ENCODE data around the gene CELSR1. TPM values are rescaled to one million over a fixed set of nuclear protein-coding genes. Genes with fewer than 3 reads are reported as not detected.
"Not testable (repeated sequence)": the region's sequence is repeated elsewhere in the genome, so short reads cannot be mapped to it uniquely, and the experiment has no call there.

CELSR1 gene
- total and polyA plus RNA-seq, 7 experiments from 2014 or later, result 0.36 to 4.7 (median 0.97) TPM

DNA sequence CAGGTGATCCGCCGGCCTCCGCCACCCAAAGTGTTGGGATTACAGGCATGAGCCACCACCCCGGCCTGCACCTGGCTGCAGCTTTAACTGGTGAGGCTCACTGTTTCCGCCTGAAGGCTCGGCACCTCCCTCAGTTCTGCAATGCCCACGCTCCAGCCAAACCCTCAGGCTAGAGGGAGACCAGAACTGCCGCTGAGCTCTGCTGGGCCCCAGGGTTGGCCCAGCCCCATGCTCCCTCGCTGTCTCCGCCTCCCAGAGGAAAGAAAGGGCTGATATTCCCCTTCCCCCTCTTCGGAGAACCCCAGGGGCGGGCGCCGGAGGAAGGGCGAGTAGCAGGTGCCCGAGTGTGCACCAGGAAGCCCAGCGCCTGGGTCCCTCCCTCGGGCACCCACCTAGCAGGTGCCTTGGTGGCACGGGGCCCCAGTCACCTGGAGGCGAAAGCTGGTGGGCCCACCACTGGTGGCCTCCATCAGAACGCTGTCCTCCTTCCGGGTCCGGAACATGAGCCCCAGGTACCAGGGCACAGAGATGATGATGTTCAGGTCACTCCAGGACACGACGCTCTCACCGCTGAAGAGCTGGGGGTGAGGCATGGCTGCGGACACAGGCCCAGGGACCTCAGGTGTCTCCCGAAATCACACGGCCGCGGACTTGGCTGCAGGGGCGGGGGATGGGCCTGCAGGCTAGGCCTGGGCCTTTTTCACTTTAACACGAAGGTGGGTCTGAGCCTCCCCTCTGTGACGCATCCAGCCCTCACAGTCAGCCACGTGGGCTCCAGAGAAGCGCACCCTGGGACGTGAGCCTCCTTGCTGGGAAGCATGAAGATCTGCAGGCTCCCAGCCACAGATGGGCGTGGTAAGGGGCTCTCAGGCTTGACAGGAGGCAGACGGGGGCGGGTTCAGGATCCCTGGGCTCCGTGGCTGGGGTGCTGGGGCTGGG is 128.6 kb downstream of the CELSR1 start:
- Mint-ChIP-seq H3K27me3 (no peaks in the 10 kb centered on the region), H3K27ac (no peak overlapping the region), H3K4me1 (peaks cover 0 to 4% (median 0%) of the 10 kb centered on the region in 7 donors), H3K4me3 (no peak overlapping the region), H3K9me3 (peaks cover 0 to 1% (median 0%) of the 10 kb centered on the region in 11 donors), H3K36me3 (no peaks in the 10 kb centered on the region)
- no peaks in the 10 kb centered on the region for H3K36me3 ChIP-seq (ENCODE audit: control insufficient read depth in 2 of 3, insufficient read depth in 3 of 3, low read length in 3 of 3)
- no peaks in the 10 kb centered on the region for H3K27me3 ChIP-seq (ENCODE audit: control insufficient read depth in 2 of 2, insufficient read depth in 2 of 2, low read length in 2 of 2)
- H3K4me1 ChIP-seq (ENCODE audit: control insufficient read depth in 2 of 2, insufficient read depth in 2 of 2, low read length in 2 of 2), result peaks cover 0 to 5% of the 10 kb centered on the region in 2 donors
- no peak overlapping the region for H3K4me3 ChIP-seq (ENCODE audit: low read length)
- intact Hi-C loops (cut with micrococcal nuclease), result no loop called here
- ATAC-seq (no peak), DNase-seq (no peak)
- POLR2A ChIA-PET, result no interaction called here
- H3K27ac ChIP-seq (ENCODE audit: low read depth, low read length), result no peak overlapping the region
- no peaks in the 10 kb centered on the region for H3K9me3 ChIP-seq (ENCODE audit: control insufficient read depth in 2 of 3, low read length in 3 of 3)
- CTCF ChIA-PET, result no interaction called here

DNA sequence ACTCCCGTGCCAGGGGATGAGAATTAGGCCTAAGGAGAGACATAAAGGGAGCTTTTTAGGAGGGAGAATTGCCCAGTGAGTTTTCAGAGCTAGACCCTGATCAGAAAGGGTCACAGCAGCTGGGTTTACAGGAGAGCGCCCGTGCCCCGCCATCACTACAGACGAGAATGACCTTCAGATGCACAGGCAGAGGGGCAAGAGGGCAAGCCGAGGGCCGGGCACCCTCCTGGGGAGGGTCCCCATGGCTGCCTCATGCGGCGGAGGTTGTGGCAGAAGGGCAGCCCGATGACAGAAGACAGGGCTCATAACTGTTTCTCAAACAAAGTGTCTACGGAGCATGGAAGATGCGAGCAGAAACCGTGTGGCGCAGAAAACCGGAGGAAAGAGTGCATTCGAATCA is 129.7 kb downstream of the CELSR1 start:
- intact Hi-C loops (cut with micrococcal nuclease), result no loop called here
- H3K36me3 Mint-ChIP-seq, result no peaks in the 10 kb centered on the region
- Histone ChIP-seq H3K27me3 (ENCODE audit: control insufficient read depth in 2 of 2, insufficient read depth in 2 of 2, low read length in 2 of 2) (no peaks in the 10 kb centered on the region), H3K9me3 (ENCODE audit: control insufficient read depth in 2 of 3, low read length in 3 of 3) (no peaks in the 10 kb centered on the region), H3K4me3 (ENCODE audit: low read length) (no peak overlapping the region), H3K27ac (ENCODE audit: low read depth, low read length) (no peak overlapping the region), H3K36me3 (ENCODE audit: control insufficient read depth in 2 of 3, insufficient read depth in 3 of 3, low read length in 3 of 3) (no peaks in the 10 kb centered on the region), H3K4me1 (ENCODE audit: control insufficient read depth in 2 of 2, insufficient read depth in 2 of 2, low read length in 2 of 2) (peaks cover 0 to 10% of the 10 kb centered on the region in 2 donors)
- POLR2A ChIA-PET, result no interaction called here
- H3K27me3 Mint-ChIP-seq, result peaks cover 0 to 3% (median 0%) of the 10 kb centered on the region in 5 donors
- no peak overlapping the region for H3K4me3 Mint-ChIP-seq
- H3K9me3 Mint-ChIP-seq, result peaks cover 0 to 1% (median 0%) of the 10 kb centered on the region in 11 donors
- H3K4me1 Mint-ChIP-seq, result peaks cover 0 to 5% (median 0%) of the 10 kb centered on the region in 7 donors
- ATAC-seq (no peak), DNase-seq (no peak)
- CTCF ChIA-PET, result no interaction called here
- peak overlapping the region in 1 of 9 donors; percentile 4 for H3K27ac Mint-ChIP-seq

- H3K36me3 ChIP-seq (ENCODE audit: control insufficient read depth in 2 of 3, insufficient read depth in 3 of 3, low read length in 3 of 3), result no peaks in the 10 kb centered on the region
- H3K4me3 ChIP-seq (ENCODE audit: low read length), result no peak overlapping the region
- peaks cover 0 to 9% (median 0%) of the 10 kb centered on the region in 7 donors for H3K4me1 Mint-ChIP-seq
- no peak overlapping the region for H3K4me3 Mint-ChIP-seq
- H3K27me3 ChIP-seq (ENCODE audit: control insufficient read depth in 2 of 2, insufficient read depth in 2 of 2, low read length in 2 of 2), result no peaks in the 10 kb centered on the region
- peaks cover 0 to 1% (median 0%) of the 10 kb centered on the region in 11 donors for H3K9me3 Mint-ChIP-seq
- ChIA-PET CTCF (no interaction called here), POLR2A (no interaction called here)
- H3K4me1 ChIP-seq (ENCODE audit: control insufficient read depth in 2 of 2, insufficient read depth in 2 of 2, low read length in 2 of 2), result peaks cover 0 to 14% of the 10 kb centered on the region in 2 donors
- no peaks in the 10 kb centered on the region for H3K9me3 ChIP-seq (ENCODE audit: control insufficient read depth in 2 of 3, low read length in 3 of 3)
- H3K27ac Mint-ChIP-seq, result no peak overlapping the region
- ATAC-seq (no peak), DNase-seq (no peak)
- peaks cover 0 to 8% (median 0%) of the 10 kb centered on the region in 5 donors for H3K27me3 Mint-ChIP-seq
- intact Hi-C loops (cut with micrococcal nuclease), result no loop called here
- no peak overlapping the region for H3K27ac ChIP-seq (ENCODE audit: low read depth, low read length)
- H3K36me3 Mint-ChIP-seq, result no peaks in the 10 kb centered on the region
These were observed 130.6 kb downstream of the CELSR1 start for GRCh38 chr22:46406791-46407190.

DNA sequence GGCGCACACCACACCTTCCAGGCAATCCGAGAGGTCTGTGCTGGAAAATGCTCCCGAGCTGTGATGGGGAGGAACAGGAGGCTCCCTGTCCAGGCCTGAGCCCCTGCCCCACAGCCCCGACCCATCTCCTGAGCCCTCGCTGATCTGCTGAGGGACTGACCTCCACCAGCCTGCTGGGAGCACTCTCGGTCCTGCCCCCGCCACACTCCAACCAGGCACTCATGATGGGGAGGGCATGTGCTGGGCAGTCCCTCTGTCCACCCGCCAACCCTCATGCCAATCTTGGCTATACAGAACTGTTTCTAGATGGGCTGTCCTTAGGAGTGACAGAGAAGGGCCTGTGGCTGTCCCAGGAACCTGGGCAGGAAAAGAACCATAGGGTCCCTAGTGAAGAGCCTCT is 131.1 kb downstream of the CELSR1 start:
- no peak overlapping the region for H3K27ac ChIP-seq (ENCODE audit: low read depth, low read length)
- H3K36me3 ChIP-seq (ENCODE audit: control insufficient read depth in 2 of 3, insufficient read depth in 3 of 3, low read length in 3 of 3), result no peaks in the 10 kb centered on the region
- H3K27me3 ChIP-seq (ENCODE audit: control insufficient read depth in 2 of 2, insufficient read depth in 2 of 2, low read length in 2 of 2), result no peaks in the 10 kb centered on the region
- H3K9me3 ChIP-seq (ENCODE audit: control insufficient read depth in 2 of 3, low read length in 3 of 3), result no peaks in the 10 kb centered on the region
- ATAC-seq (no peak), DNase-seq (no peak)
- intact Hi-C loops (cut with micrococcal nuclease), result no loop called here
- ChIA-PET CTCF (no interaction called here), POLR2A (no interaction called here)
- no peak overlapping the region for H3K4me3 ChIP-seq (ENCODE audit: low read length)
- H3K4me1 Mint-ChIP-seq, result peaks cover 0 to 9% (median 0%) of the 10 kb centered on the region in 7 donors
- no peak overlapping the region for H3K4me3 Mint-ChIP-seq
- no peaks in the 10 kb centered on the region for H3K36me3 Mint-ChIP-seq
- peaks cover 0 to 8% (median 0%) of the 10 kb centered on the region in 5 donors for H3K27me3 Mint-ChIP-seq
- peaks cover 0 to 14% of the 10 kb centered on the region in 2 donors for H3K4me1 ChIP-seq (ENCODE audit: control insufficient read depth in 2 of 2, insufficient read depth in 2 of 2, low read length in 2 of 2)
- H3K27ac Mint-ChIP-seq, result no peak overlapping the region
- H3K9me3 Mint-ChIP-seq, result peaks cover 0 to 1% (median 0%) of the 10 kb centered on the region in 11 donors

DNA sequence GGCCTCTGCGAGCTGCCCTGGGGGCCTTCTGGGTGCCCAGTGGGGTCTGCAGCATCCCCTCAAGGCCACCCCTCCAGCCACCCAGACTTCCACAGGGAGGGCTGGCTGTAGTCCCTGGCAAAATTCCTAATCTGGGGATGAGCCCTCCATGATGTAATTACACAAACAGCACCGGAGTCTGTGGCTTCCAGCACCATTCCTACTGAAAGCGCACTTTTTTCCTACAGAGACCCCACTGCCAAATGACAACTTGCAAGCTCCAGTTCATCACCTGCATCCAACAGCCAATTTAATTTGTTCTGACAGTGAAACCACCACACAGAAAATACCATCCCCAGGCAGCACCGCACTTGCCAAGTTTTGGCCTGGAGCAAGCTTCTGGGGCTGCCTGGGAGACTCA is 131.5 kb downstream of the CELSR1 start:
- Histone ChIP-seq H3K9me3 (ENCODE audit: control insufficient read depth in 2 of 3, low read length in 3 of 3) (no peaks in the 10 kb centered on the region), H3K27me3 (ENCODE audit: control insufficient read depth in 2 of 2, insufficient read depth in 2 of 2, low read length in 2 of 2) (no peaks in the 10 kb centered on the region), H3K4me1 (ENCODE audit: control insufficient read depth in 2 of 2, insufficient read depth in 2 of 2, low read length in 2 of 2) (peaks cover 0 to 14% of the 10 kb centered on the region in 2 donors), H3K27ac (ENCODE audit: low read depth, low read length) (no peak overlapping the region), H3K36me3 (ENCODE audit: control insufficient read depth in 2 of 3, insufficient read depth in 3 of 3, low read length in 3 of 3) (no peaks in the 10 kb centered on the region), H3K4me3 (ENCODE audit: low read length) (no peak overlapping the region)
- no peaks in the 10 kb centered on the region for H3K36me3 Mint-ChIP-seq
- ATAC-seq (no peak), DNase-seq (no peak)
- no peak overlapping the region for H3K4me3 Mint-ChIP-seq
- ChIA-PET POLR2A (no interaction called here), CTCF (no interaction called here)
- intact Hi-C loops (cut with micrococcal nuclease), result no loop called here
- peaks cover 0 to 9% (median 0%) of the 10 kb centered on the region in 7 donors for H3K4me1 Mint-ChIP-seq
- peaks cover 0 to 1% (median 0%) of the 10 kb centered on the region in 11 donors for H3K9me3 Mint-ChIP-seq
- peaks cover 0 to 8% (median 0%) of the 10 kb centered on the region in 5 donors for H3K27me3 Mint-ChIP-seq
- H3K27ac Mint-ChIP-seq, result no peak overlapping the region

DNA sequence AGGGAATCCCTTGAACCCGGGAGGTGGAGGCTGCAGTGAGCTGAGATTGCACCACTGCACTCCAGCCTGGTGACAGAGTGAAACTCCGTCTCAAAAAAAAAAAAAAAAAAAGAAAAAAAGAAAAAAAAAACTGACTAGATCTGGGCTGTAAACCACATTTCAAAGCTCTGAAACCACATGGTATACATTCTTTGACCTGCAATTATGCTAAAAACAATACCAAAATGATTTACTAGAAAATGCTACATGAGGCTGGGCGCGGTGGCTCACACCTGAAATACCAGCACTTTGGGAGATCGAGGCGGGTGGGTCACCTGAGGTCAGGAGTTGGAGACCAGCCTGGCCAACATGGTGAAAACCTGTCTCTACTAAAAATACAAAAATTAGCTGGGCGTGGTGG is 133.5 kb downstream of the CELSR1 start:
- H3K4me3 ChIP-seq (ENCODE audit: low read length); H3K4me1 Mint-ChIP-seq; H3K36me3 ChIP-seq (ENCODE audit: control insufficient read depth in 2 of 3, insufficient read depth in 3 of 3, low read length in 3 of 3); H3K9me3 ChIP-seq (ENCODE audit: control insufficient read depth in 2 of 3, low read length in 3 of 3); H3K27ac Mint-ChIP-seq; H3K4me3 Mint-ChIP-seq; H3K36me3 Mint-ChIP-seq; intact Hi-C loops (cut with micrococcal nuclease); DNase-seq; H3K27me3 ChIP-seq (ENCODE audit: control insufficient read depth in 2 of 2, insufficient read depth in 2 of 2, low read length in 2 of 2); POLR2A ChIA-PET; H3K9me3 Mint-ChIP-seq; H3K27me3 Mint-ChIP-seq; CTCF ChIA-PET; H3K27ac ChIP-seq (ENCODE audit: low read depth, low read length): not testable (repeated sequence)
- H3K4me1 ChIP-seq (ENCODE audit: control insufficient read depth in 2 of 2, insufficient read depth in 2 of 2, low read length in 2 of 2), result peaks cover 0 to 18% of the 10 kb centered on the region in 2 donors
- peak; percentile 29 for ATAC-seq

GRCh38 chr22:46402505-46402904 is 134.9 kb downstream of the CELSR1 start:
- H3K27ac ChIP-seq (ENCODE audit: low read depth, low read length), result no peak overlapping the region
- H3K9me3 ChIP-seq (ENCODE audit: control insufficient read depth in 2 of 3, low read length in 3 of 3), result no peaks in the 10 kb centered on the region
- Mint-ChIP-seq H3K4me1 (peaks cover 0 to 9% (median 0%) of the 10 kb centered on the region in 7 donors), H3K9me3 (no peaks in the 10 kb centered on the region), H3K27ac (peak overlapping the region in 1 of 9 donors; percentile 6), H3K36me3 (no peaks in the 10 kb centered on the region), H3K27me3 (peaks cover 0 to 8% (median 0%) of the 10 kb centered on the region in 5 donors), H3K4me3 (no peak overlapping the region)
- ATAC-seq (no peak), DNase-seq (no peak)
- intact Hi-C loops (cut with micrococcal nuclease), result no loop called here
- H3K27me3 ChIP-seq (ENCODE audit: control insufficient read depth in 2 of 2, insufficient read depth in 2 of 2, low read length in 2 of 2), result no peaks in the 10 kb centered on the region
- ChIA-PET POLR2A (no interaction called here), CTCF (no interaction called here)
- H3K36me3 ChIP-seq (ENCODE audit: control insufficient read depth in 2 of 3, insufficient read depth in 3 of 3, low read length in 3 of 3), result no peaks in the 10 kb centered on the region
- peaks cover 0 to 18% of the 10 kb centered on the region in 2 donors for H3K4me1 ChIP-seq (ENCODE audit: control insufficient read depth in 2 of 2, insufficient read depth in 2 of 2, low read length in 2 of 2)
- no peak overlapping the region for H3K4me3 ChIP-seq (ENCODE audit: low read length)

Data from naive thymus-derived CD4-positive, alpha-beta T cell (primary cell).